HEK293T (cell line): ENCODE data around the gene RITA1.

Experiments
- BHLHE40 ChIP-seq: fragments of 450-650 bp; IDR thresholded peaks from 2 replicates; pipeline ENCODE4 v1.6.1; 2016; ENCODE audit warnings: mild to moderate bottlenecking, moderate library complexity, borderline replicate concordance
- CTBP1 ChIP-seq: fragments of 450-650 bp; IDR thresholded peaks from 2 replicates; pipeline ENCODE4 v1.6.1; 2016; ENCODE audit warnings: borderline replicate concordance
- ELF4 ChIP-seq: fragments of 450-650 bp; IDR thresholded peaks from 2 replicates; pipeline ENCODE4 v1.6.1; 2017; ENCODE audit warnings: antibody characterized with exemption
- FOXA1 ChIP-seq: fragments of 450-650 bp; IDR thresholded peaks from 2 replicates; pipeline ENCODE4 v1.6.1; 2016; ENCODE audit warnings: mild to moderate bottlenecking
- FOXK2 ChIP-seq: fragments of 450-650 bp; IDR thresholded peaks from 2 replicates; pipeline ENCODE4 v1.6.1; 2016; ENCODE audit warnings: mild to moderate bottlenecking
- FOXM1 ChIP-seq: fragments of 450-650 bp; IDR thresholded peaks from 2 replicates; pipeline ENCODE4 v1.6.1; 2017; ENCODE audit warnings: mild to moderate bottlenecking, borderline replicate concordance
- HDGF ChIP-seq: fragments of 450-650 bp; IDR thresholded peaks from 2 replicates; pipeline ENCODE4 v1.6.1; 2017; ENCODE audit warnings: antibody characterized with exemption, borderline replicate concordance
- L3MBTL2 ChIP-seq: fragments of 450-650 bp; conservative IDR thresholded peaks from 2 replicates; pipeline ENCODE4 v1.6.1; 2016; ENCODE audit warnings: mild to moderate bottlenecking
- NFRKB ChIP-seq: fragments of 450-650 bp; IDR thresholded peaks from 2 replicates; pipeline ENCODE4 v1.6.1; 2016; ENCODE audit warnings: mild to moderate bottlenecking, moderate library complexity
- SP1 ChIP-seq: fragments of 450-650 bp; IDR thresholded peaks from 2 replicates; pipeline ENCODE4 v1.6.1; 2017
- SUZ12 ChIP-seq: fragments of 450-650 bp; IDR thresholded peaks from 2 replicates; pipeline ENCODE4 v1.6.1; 2016; ENCODE audit warnings: mild to moderate bottlenecking
- TF ChIP-seq, protein P1 (sequence below): fragments of 450-650 bp; IDR thresholded peaks from 2 replicates; pipeline ENCODE4 v1.6.1; 2016

- TF ChIP-seq ELF4 (no peak), BHLHE40 (no peak), SUZ12 (no peak), NFRKB (no peak), L3MBTL2 (no peak), SP1 (no peak), FOXM1 (no peak), HDGF (no peak), CTBP1 (no peak), FOXA1 (no peak), FOXK2 (no peak)
- TF ChIP-seq, protein P1, sequence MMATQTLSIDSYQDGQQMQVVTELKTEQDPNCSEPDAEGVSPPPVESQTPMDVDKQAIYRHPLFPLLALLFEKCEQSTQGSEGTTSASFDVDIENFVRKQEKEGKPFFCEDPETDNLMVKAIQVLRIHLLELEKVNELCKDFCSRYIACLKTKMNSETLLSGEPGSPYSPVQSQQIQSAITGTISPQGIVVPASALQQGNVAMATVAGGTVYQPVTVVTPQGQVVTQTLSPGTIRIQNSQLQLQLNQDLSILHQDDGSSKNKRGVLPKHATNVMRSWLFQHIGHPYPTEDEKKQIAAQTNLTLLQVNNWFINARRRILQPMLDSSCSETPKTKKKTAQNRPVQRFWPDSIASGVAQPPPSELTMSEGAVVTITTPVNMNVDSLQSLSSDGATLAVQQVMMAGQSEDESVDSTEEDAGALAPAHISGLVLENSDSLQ, result no peak
Observed at GRCh38 chr12:113241191-113242025, 55.9 kb downstream of the RITA1 start.
